Measurements from ENCODE around the gene SHFL.

The SHFL gene

DNA sequence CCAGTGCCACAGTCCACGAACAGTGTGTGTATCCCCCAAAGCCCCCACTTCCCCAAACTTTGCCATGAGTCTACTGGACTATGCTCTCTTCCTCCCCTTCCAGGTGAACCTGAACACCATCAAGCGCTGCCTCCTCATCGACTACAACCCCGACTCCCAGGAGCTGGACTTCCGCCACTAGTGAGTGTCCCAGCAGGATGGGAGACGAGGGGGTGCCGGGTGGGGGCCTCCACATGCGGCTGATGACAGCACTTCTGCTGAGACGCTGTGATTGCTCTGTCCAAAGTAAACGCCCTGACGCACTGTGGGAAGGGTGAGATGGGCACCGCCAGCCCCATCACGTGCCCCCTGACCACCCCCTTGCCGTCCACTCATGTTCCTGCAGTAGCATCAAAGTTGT, 23.4 kb downstream of the SHFL start:
- no peak for DNase-seq (ENCODE audit: low read depth)

DNA sequence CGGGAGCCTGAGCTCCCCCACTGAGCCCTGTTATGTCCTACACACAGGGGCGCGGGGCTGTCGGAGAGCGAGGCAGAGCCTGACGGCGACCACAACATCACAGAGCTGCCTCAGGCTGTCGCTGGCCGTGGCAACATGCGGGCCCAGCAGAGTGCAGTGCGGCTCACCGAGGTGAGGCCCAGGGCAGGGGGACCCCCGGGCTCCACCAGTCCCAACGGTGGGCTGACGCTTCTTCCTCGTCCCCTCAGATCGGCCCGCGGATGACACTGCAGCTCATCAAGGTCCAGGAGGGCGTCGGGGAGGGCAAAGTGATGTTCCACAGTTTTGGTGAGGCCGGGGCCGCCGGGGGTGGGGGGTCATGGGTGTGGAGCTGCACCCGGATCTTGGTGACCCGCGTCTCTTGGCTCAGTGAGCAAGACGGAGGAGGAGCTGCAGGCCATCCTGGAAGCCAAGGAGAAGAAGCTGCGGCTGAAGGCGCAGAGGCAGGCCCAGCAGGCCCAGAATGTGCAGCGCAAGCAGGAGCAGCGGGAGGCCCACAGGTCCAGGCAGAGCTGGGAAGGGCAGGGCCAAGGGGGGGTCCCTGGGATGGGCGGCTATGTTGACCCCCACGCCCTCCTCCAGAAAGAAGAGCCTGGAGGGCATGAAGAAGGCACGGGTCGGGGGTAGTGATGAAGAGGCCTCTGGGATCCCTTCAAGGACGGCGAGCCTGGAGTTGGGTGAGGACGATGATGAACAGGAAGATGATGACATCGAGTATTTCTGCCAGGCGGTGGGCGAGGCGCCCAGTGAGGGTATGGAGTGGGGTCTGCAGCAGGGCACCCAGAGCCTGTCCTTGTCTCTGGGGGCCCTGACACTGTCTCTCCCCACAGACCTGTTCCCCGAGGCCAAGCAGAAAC, 24.2 kb downstream of the SHFL start:
- no peak for DNase-seq (ENCODE audit: low read depth)

DNA sequence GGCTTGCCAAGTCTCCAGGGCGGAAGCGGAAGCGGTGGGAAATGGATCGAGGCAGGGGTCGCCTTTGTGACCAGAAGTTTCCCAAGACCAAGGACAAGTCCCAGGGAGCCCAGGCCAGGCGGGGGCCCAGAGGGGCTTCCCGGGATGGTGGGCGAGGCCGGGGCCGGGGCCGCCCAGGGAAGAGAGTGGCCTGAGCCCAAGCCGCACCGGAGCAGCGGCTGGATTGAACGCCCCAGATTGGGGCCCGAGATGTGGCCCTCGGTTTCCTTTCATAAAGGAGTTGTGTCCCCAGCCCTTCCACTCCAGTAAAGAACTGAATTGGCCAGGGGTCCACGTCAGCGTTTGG, 24.8 kb downstream of the SHFL start:
- no peak for DNase-seq (ENCODE audit: low read depth)

DNA sequence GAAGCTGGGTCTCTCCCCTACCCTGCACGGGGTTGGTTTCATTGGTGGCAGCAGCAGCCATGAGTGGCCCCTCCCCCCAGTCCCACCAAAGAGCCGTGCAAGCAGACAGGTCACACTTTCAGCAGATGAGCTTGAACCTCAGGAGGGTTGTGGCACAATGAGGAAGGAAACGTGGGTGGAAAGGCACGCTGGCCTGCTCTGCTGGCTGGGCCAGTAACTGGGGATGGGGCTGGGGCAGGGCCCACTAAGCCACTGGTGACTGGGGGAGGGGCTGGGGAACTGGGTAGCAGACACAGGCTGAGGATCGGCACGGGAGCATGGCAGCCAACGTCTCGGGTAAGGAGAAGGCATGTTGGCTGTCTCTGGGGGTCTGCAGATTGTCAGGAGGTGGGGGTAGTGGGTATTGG, 25.3 kb downstream of the SHFL start, which contains the start of gene P2RY11:
P2RY11 (plus strand) TSS at position 289 of the 407 bp plus-strand sequence; CDS start at position 318, 29 bp downstream.
- no peak for DNase-seq (ENCODE audit: low read depth)

DNA sequence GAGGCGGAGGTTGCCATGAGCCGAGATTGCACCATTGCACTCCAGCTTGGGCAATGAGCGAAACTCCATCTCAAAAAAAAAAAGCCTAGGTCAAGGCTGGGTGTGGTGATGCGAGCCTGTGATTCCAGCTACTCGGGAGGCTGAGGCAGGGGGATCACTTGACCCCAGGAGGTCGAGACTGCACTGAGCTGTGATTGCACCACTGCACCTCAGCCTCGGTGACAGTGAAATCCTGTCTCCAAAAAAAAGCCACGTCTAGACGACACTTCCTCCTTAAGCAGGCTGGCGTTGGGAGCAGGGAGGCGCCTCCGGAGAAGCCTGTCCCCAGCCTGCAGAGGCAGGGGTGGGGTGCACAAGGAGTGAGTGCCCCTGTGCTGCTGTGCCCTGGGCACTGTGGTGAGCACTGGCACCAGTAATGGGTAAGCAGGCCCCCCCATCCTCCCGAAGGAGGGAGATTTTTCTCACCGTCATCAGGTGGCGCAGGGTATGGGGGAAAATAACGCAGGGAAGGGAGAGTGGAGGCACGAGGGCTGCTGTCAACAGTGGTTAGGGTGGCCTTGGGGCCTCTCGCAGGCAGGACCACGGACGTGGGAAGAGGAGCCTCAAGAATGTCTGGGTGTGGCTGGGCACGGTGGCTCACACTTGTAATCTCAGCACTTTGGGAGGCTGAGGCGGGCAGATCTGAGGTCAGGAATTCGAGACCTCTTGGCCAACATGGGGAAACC, 26.1 kb downstream of the SHFL start:
- peak; percentile 44 for DNase-seq (ENCODE audit: low read depth)

DNA sequence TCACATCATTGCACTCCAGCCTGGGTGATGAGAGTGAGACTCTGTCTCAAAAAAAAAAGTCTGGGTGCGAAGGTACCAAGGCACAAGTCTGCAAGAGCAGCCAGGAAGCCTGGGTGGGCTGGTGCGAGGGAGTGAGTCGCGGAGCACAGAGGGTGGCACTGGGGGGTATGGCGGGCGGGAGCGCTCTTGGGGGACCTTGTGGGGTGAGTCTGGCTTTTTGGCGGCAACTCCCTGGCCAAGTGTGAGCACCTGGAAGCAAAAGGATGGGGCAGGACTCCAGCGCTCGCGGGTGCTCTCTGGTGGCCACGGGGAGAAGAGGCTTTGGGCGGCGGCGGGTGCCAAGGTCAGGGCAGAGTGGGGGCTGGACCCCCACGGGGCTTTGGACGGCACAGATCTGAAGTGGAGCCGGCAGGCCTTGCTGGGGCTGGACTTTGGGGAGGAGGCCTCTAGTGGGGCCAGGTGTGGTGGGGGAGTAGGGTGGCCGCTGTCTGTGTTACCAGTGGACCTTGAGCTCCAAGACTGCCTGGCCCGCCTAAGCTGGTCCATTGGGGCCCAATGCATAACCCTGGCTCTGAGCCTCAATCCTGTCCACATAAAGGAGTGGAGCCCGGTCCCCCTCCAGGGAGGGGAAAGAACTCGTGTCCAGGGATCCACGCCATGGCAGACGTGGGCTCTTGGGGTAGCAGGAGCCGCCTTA, 26.9 kb downstream of the SHFL start:
- peak; percentile 23 for DNase-seq (ENCODE audit: low read depth)

DNA sequence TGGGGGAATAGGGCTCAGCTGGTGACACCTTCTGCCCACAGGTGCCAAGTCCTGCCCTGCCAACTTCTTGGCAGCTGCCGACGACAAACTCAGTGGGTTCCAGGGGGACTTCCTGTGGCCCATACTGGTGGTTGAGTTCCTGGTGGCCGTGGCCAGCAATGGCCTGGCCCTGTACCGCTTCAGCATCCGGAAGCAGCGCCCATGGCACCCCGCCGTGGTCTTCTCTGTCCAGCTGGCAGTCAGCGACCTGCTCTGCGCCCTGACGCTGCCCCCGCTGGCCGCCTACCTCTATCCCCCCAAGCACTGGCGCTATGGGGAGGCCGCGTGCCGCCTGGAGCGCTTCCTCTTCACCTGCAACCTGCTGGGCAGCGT, 27.5 kb downstream of the SHFL start:
- DNase-seq (ENCODE audit: low read depth) = no peak

DNA sequence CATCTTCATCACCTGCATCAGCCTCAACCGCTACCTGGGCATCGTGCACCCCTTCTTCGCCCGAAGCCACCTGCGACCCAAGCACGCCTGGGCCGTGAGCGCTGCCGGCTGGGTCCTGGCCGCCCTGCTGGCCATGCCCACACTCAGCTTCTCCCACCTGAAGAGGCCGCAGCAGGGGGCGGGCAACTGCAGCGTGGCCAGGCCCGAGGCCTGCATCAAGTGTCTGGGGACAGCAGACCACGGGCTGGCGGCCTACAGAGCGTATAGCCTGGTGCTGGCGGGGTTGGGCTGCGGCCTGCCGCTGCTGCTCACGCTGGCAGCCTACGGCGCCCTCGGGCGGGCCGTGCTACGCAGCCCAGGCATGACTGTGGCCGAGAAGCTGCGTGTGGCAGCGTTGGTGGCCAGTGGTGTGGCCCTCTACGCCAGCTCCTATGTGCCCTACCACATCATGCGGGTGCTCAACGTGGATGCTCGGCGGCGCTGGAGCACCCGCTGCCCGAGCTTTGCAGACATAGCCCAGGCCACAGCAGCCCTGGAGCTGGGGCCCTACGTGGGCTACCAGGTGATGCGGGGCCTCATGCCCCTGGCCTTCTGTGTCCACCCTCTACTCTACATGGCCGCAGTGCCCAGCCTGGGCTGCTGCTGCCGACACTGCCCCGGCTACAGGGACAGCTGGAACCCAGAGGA, 28.0 kb downstream of the SHFL start:
- no peak for DNase-seq (ENCODE audit: low read depth)

DNA sequence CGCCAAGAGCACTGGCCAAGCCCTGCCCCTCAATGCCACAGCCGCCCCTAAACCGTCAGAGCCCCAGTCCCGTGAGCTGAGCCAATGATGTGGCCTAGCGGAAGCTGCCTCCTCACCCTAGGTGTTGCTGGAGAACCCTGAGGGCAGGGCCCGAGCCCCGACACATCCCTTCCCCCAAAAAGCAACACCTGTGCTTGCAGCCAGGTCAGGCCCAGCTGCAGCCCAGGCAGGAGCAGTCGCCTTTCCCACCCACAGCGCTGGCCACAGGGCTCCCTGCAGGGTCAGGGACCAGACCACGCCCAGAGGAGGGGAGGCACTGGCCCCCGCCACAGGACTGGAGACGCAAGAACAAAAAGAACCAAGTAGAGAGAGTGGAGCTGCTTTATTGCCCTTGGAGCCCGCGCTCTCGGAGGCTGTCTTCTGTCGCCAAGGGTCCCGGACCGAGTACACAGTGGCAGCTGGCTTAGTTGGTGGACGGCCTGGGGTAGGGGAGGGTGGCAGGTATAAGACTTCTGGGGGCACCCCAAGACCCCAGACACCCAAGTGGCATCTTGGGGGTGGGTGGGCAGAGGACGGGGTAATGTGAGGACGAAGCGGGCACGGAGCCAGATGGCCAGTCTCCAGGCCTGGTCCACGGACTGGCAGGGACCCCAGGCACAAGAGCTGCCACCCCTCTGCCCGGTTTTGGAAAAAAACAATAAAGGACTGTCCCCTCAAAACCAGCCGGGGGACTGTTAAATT, 28.7 kb downstream of the SHFL start:
- no peak for DNase-seq (ENCODE audit: low read depth)

DNA sequence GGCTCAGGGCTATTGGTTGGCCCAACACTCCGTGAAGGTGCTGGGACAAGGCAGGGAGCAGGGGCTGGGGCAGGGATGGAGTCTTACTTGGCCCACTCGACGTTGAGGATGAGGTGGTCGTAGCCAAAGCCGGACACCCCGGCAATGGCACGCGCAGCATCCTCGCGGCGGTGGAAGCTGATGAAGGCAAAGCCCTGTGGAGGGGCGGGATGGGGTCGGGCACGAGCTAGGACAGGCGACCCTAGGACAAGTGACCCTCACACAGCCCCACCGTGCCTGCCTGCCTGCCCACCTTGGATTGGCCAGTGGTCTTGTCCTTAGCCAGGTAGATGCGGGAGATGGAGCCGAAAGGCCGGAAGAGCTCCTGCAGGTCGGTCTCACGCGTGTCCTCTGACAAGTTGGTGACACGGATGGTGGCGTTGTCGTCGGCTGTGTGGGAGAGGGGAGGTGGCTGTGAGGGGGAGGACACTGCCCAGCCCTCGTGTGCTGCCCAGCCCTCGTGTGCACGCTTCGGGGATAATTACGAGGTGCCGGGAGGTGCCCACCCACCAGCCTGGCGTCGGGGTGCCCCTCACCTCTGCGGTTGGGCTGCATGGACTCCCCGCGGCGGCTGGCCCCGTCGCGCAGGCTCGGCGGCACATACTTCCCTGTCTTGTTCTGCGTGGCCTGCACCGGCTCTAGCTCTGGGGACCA, 29.4 kb downstream of the SHFL start:
- DNase-seq (ENCODE audit: low read depth) = no peak

DNA sequence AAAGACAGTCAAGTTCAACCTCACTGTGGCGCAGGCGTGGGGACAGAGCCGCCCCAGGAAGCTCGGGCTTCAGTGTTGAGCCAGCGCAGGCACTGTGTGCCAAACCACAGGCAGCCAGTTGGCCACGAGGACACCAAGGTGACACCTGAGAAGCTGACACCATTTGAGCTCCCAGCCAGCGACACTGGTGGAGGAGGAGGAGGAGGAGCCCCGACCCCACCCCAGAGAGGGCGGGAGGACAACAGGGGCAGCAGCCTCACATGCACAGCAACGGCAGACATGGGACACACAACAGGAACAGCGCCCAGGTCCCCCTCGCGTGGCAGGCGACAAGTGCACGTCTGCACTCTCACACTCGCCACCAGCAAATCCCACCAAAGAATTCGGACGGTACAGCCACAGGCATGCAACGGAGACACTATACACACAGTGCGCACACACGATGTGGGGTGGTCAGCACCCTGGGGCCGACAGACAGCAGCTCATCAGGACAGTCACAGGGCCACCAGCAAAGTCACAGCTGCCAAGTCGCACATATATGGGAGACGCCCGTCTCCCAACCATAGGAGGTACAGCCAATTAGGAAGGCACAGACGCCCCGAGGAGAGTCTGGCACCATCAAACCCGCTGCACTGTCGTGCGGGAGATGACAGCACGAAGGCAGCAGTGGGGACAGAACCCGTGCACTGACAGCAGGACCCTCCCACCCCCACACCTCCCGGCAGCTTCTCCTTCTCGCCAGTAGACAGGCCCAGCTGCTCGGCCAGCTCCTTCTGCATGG, 30.2 kb downstream of the SHFL start:
- DNase-seq (ENCODE audit: low read depth) = no peak

DNA sequence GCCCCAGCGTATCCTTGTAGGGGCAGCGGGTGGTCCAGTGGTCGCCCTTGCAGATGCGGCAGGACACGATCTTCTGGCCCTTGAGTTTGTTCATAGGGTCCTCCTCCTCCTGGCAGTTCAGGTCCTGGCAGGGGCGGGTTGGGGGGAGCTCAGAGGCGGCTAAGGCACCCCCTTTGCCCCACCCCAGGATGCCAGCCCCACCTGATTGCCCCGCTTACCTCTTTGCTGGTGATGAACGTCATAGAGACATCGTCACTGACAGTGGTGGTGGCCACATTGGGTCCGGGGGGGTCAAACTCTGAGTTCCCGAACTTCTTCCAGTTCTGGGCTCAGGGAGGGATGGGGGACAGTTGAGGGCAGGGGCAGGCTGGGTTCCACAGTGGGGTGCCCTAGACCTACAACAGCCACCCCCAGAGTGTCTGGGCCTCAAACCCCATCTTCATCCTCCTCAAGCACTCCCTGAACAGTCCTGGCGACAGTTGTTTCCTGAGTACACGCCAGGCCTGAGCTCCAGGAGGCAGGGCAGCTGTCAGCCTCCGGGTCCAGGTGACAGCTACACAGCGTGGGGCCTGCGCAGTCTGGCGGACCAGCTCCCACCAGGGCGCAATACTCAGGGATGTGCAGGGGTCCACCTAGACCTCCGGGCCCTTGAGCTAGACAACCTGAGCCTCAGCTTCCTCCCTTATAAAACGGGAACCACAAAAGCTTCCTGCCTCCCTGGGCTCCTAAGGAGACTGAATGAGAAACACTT, 30.9 kb downstream of the SHFL start:
- no peak for DNase-seq (ENCODE audit: low read depth)

DNA sequence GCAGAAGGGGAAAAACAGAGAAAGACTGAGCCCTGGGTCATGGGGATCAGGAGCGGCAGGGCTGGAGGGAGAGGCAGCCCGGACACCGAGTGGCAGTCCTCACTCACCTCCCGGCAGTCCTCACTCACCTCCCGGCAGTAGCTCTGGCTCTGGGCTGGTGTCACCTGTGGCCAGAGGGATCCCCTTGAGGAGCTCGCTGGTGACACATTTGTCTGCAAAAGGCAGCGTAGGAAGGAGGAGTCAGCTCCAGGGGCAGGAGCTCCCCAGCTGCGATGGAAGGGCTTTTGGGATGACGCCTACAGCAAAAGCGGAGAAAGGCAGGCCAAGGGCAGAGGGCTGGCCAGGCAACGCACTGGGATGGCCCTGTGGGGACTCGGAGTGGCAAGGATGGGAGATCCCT, 32.8 kb downstream of the SHFL start:
- no peak for DNase-seq (ENCODE audit: low read depth)

DNA sequence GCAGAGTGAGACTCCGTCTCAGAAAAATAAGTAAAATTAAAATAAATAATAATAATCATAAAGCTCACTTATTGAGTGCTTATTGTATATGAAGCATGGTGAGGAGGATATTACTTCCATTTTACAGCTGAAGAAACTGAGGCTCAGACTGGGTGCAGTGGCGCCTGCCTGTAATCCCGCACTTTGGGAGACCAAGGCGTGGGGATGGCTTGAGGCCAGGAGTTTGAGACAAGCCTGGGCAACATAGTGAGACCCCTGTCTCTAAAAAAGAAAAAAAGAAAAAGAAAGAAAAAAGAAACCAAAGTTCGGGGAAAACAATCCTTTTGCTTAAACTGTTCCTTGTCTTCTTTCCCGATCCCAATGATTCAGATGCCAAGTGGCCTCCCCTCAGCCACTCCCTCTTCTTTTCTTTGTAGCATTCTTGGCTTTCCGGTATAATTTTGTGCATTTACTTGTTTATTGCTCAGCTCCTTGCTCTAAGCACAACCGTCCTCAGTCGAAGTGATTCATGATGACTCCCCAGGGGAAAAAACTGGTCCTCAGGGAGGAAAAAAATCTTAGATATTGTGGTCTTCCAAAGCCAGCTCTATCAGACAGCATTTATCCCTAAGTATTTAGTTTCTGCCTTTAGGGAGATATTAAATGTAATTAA, 34.5 kb downstream of the SHFL start:
- DNase-seq (ENCODE audit: low read depth) = peak; percentile 79

DNA sequence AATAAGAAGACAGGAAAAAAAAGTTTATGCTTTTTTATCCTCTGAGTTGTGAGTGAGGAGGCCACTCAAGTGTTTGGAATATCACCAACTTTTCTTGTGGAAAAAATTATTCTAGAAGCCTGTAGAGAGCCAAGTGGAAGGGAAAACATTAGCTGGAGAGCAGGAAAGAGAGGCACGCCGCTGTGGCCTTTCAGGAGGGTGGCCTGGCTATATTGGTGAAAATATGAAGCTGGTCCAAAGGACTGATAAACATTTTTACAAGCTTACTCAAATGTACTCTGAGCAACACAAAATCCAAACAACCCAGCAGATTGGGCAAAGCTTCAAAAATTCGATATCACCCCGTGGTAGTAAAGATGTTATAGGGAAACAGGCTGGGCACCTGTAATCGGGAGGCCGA, 35.9 kb downstream of the SHFL start:
- DNase-seq (ENCODE audit: low read depth) = peak; percentile 34

DNA sequence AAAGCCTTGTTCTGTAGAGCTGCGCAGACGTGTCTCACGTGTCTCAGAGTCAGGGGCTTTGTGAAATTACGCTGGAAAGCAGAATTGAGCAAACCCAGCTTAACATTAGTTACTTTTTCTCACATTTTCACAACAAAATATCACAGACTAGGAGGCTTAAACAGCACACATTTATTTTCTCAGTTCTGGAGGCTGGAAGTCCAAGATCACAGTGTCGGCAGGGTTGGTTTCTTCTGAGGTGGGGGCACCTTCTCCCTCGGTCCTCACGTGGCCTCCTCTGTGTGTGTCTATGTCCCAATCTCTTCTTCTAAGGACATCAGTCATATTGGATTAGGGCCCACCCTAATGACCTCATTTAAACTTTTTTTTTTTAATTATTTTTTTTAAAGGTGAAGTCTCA, 38.3 kb downstream of the SHFL start:
- DNase-seq (ENCODE audit: low read depth) = no peak

DNA sequence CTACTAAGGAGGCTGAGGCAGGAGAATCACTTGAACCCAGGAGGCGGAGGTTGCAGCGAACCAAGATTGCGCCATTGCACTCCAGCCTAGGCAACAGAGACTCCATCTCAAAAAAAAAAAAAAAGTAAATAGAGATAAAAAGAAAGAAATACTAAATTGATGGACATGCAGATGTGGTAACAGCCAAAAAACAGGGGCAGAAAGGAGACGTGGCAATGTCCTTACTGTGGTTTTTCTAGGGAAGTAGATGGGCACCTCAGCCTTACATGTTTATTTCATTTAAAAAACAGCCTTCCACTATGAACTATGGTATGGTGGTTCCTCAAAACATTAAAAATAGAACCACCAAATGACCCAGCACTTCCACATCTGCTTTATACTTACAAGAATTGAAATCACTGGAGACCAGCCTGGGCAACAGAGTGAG, 40.1 kb downstream of the SHFL start:
- no peak for DNase-seq (ENCODE audit: low read depth)

DNA sequence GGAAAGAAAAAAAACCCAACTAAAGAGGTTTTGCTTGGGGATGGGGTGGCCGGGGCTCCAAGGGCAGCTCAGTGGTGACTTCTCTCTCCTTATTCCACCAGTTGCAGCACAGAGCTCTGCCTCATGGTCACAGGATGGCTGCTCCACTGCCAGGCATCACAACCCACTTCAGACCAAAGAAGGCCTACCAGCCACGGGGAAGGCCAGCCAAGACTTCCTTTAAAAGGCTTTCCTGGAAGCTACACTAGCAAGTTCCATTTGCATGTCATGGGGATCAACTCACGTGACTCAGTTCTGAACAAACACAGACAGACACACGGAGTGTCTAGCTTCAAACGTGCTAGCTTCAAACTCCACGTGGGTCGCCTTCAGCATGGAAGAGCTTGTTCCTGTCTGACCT, 46.8 kb downstream of the SHFL start:
- DNase-seq (ENCODE audit: low read depth) = no peak

DNA sequence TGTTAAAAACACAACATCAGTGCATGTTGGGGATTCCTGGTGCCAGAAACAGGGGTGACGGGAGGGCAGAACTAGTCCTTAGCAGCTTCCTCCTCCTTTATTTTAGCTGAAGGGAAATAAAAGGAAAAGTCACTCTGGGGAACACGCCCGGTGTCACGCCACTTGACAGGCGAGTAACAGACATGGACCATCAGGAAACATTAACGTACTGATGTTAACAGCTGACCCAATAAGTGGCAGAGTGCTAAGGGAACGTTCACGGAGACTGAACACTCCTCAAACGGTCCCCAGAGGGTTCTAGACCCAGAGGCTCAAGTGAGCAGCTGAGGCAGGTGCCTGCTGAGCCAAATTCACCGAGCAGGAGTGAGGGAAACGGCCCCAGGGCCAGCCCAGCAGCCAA, 47.5 kb downstream of the SHFL start:
- DNase-seq (ENCODE audit: low read depth) = no peak
